Spinal cord (tissue), 10 donors: ENCODE data around the gene MTERF2. TPM values are rescaled to one million over a fixed set of nuclear protein-coding genes. Genes with fewer than 3 reads are reported as not detected.

ENCODE experiments used
- DNase-seq, 6 donors: peaks; one replicate each; pipeline versions ENCODE4 v3.0.0 to v3.0.0-alpha.2; 2013 to 2015; ENCODE audit warnings: low spot score in 6 of 6, low read depth in 4 of 6
- H3K27ac ChIP-seq: one replicate; pipeline ENCODE4 v1.5.1; 2013; ENCODE audit warnings: low read depth, low read length, control low read depth
- H3K27me3 ChIP-seq: one replicate; pipeline ENCODE4 v1.6.1; 2013; ENCODE audit warnings: low read length; ENCODE audit not compliant: control insufficient read depth, insufficient read depth
- H3K36me3 ChIP-seq: one replicate; pipeline ENCODE4 v1.6.1; 2013; ENCODE audit warnings: low read length; ENCODE audit not compliant: control insufficient read depth, insufficient read depth
- H3K4me1 ChIP-seq: one replicate; pipeline ENCODE4 v1.6.1; 2013; ENCODE audit warnings: low read length; ENCODE audit not compliant: control insufficient read depth, insufficient read depth
- H3K4me3 ChIP-seq: one replicate; pipeline ENCODE4 v1.5.1; 2013; ENCODE audit warnings: low read depth, low read length, control low read depth
- H3K9me3 ChIP-seq: one replicate; pipeline ENCODE4 v1.6.1; 2013; ENCODE audit warnings: low read length; ENCODE audit not compliant: control insufficient read depth, insufficient read depth
- WGBS: methylation state at CpG from one replicate; pipeline ENCODE4 v1.1.5; 2013; ENCODE audit warnings: missing lambda C conversion rate; ENCODE audit not compliant: insufficient coverage; 5-methylcytosine and 5-hydroxymethylcytosine counted together
- polyA plus RNA-seq, 2 donors: library from polyadenylated mRNA; unstranded; fragments of 120-200 nt; gene quantifications; one replicate each; pipeline ENCODE4 v1.2.1, GENCODE V29; 2013; ENCODE audit not compliant: insufficient read length in 2 of 2
- total RNA-seq, 2 donors: library from RNA; depleted of rRNA in 1 of 2; stranded (reverse); fragments of 120-200 nt in 1 of 2; fragments of >200 nt in 1 of 2; gene quantifications; one replicate each; pipeline versions ENCODE4 v1.2.3 to v1.2.4, GENCODE V29; 2013 to 2014
- donor health status: healthy.

The MTERF2 gene
- total and polyA plus RNA-seq, 4 donors = 27.4 to 41.1 (median 35.4) TPM

DNA sequence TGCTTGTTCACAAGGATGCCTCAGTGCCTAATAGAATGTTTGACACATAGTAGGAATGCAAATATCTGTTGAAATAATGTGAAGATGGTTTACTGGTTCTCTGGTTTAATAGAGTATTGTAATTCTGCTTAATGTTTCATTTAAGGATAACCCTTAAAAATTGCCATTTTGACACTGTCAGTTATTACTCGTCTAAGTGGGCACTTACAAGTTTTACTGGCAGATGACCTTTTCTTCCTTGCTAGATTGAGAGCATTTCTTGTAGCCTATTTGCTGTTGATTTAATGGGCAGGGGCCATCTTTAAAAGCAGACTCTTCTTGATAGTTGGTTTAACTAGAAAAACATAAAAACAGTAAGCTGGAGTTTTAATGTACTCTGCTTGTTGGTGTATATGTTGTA, 29.4 kb downstream of the MTERF2 start:
- H3K9me3 ChIP-seq = peaks cover 2% of the 10 kb centered on the region
- no peaks in the 10 kb centered on the region for H3K27me3 ChIP-seq
- peak overlapping the region; percentile 84 for H3K4me3 ChIP-seq
- WGBS = no CpG with 5 or more reads among the region's 1 CpG
- H3K4me1 ChIP-seq = peaks cover 11% of the 10 kb centered on the region
- H3K27ac ChIP-seq = no peak overlapping the region
- H3K36me3 ChIP-seq = no peaks in the 10 kb centered on the region
- peak in 1 of 6 donors; percentile 3 for DNase-seq

DNA sequence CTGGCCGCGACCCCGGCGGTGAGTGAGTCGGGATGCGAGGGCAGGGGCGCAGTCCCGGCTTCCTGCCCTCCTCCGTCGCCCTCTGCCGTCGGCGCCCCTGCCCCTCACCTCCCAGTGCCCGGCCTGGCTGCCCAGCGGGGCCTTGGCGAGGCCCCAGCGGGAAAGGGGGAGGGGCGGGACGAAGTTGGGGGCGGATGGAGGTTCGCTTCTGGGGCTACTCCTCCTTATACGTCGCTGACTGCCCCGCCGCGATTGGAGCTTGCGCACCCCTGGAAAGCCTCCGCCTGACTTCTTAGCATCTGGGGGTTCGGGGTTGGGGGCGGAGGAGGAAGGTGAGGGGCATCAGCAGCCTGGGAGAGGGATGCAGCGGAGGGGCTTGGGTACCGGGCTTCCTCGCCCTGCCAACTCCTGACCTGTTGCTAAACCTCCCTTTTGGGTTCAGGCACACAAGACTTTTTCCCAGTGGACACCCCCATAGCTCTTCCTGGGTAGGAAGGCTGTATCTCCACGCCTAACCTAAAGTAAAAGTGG, 30.8 kb downstream of the MTERF2 start:
- Histone ChIP-seq H3K4me3 (peak overlapping the region; percentile 84), H3K9me3 (peaks cover 2% of the 10 kb centered on the region), H3K4me1 (peaks cover 11% of the 10 kb centered on the region), H3K27ac (peak overlapping the region; percentile 94), H3K36me3 (no peaks in the 10 kb centered on the region), H3K27me3 (no peaks in the 10 kb centered on the region)
- DNase-seq = peak in 2 of 6 donors; percentile 42 to 50
- 0% methylated on average over 18 of the region's 34 CpGs for WGBS

DNA sequence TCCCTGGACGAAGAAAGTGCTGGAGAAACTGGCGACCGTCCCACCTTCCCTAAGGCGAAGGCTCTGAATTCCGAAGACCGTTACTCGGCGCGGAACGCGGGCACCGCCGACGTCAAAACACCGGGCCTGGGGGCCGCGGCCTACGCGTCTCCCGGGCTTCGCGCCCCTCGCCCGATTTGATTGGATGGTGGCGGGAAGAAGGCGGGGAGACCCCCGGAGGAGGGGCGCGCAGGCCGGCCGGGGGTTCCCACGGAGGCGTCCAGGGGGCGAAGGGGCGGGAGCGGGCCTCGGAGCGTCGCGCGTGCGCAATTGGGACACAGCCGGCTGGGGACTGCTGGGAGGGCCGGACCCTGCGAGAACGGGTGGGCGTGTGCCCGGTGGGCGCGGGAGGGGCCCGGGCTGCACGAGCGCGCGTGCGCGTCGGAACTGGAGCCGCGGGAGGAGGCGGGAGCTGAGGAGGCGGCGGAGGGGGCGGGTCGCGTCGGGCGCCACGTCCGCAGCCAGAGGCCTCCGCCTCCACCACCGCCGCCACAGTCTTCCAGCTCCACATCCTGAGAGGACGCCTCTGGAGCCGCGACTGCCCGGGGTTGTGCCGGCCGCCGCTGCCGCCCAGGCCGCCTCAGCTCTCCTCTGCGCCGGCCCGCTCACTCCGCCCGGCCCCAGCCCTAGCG, 31.4 kb downstream of the MTERF2 start, which contains the start of gene TMEM263:
Gene TMEM263 (plus strand): TSS at position 531 of the 671 bp plus-strand sequence. CDS start 11,210 bp downstream, outside the sequence.
- peak within 1 kb of the TSS; percentile 84 for H3K4me3 ChIP-seq
- peak within 1 kb of the TSS; percentile 94 for H3K27ac ChIP-seq
- peaks cover 11% of the 10 kb centered on the region for H3K4me1 ChIP-seq
- WGBS = under 1% methylated on average over 88 of the region's 88 CpGs
- peak; percentile 85 to 99 (median 92) for DNase-seq
- no peaks in the 10 kb centered on the region for H3K36me3 ChIP-seq
- no peaks in the 10 kb centered on the region for H3K27me3 ChIP-seq
- H3K9me3 ChIP-seq = peaks cover 2% of the 10 kb centered on the region

DNA sequence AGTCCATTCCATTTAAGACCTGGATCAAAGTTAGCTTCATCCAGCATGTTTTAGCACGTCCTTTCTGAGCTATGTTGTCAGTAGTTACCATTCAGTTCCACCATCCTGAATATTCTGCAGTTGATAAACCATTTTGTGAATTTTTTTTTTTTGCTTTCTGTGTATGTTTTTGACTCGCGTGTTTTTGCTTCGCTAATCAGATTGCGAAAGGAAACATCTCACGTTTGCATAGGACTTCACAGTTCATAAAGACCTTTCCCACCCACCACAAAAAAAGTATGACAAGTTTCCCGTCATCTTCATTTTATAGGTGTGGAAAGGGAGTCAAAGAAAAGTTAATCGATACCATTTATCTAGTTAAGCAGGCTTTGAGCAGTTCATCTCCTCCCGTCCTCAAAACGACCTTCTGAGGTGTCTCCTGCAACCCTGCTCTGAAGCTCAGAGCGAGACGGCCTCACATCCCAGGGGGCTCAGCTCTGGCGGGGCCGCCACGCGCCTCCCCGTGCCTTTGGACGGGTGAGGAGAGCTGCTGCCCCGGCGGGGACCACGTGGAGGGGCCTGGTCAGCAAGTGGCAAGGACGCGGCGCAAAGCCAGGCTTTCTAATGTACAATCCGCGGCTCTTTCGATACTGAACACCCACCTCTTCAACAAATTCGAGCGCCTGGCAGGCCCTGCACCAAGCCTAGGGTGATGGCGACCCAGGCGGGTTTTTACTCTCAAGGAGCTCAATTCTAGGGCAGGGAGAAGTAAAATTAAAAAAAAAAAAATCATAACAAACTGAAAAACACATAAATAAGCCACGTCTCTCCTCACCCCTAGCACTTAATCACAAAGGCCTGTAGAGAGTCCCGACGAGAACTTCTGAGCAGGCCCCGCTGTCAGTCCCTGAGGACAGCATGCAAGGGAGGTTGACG, 32.2 kb downstream of the MTERF2 start:
- H3K27ac ChIP-seq = peak overlapping the region; percentile 86
- peak in 2 of 6 donors; percentile 26 to 41 for DNase-seq

DNA sequence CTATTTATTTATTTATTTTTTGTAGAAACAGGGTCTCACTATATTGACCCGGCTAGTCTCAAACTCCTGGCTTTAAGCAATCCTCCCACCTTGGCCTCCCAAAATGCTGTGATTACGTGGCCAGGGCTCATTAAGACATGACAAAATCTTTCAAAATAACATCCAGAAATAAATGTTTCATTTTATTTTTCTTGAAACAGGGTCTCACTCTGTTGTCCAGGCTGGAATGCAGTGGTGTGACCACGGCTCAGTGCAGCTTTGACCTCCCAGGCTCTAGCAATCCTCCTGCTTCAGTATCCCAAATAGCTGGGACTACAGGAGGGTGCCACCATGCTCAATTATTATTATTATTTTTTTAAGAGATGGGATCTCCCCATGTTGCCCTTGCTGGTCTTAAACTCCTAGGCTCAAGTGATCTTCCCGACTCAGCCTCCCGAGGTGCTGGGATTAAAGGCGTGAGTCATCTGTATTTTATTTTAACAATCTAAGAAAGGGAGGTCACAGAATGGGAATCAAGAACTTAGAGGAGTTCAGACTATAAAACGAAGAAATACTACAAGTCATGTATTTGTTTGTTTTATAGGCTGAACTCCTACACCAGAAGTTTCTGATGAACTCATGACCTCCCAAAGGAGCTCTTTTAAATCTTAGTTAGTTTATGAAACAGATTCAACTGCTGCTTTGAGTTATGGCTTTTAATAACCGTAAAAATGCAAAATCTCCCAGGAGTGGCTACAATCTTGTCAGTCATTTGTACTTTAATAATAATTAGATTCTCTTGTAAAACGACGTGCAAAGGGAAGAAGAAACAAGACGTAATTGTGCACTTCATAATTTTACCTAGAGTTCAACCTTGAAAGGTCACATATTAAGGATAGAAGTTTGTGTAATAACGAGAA, 33.3 kb downstream of the MTERF2 start:
- H3K4me3 ChIP-seq = no peak overlapping the region
- 100% methylated on average over 2 of the region's 12 CpGs for WGBS
- H3K27ac ChIP-seq = no peak overlapping the region

More for the DNA sequence above, 32.2 kb downstream of the MTERF2 start:
- 19% methylated on average over 24 of the region's 36 CpGs for WGBS
- Histone ChIP-seq H3K4me3 (peak overlapping the region; percentile 61), H3K9me3 (peaks cover 2% of the 10 kb centered on the region), H3K36me3 (no peaks in the 10 kb centered on the region), H3K4me1 (peaks cover 11% of the 10 kb centered on the region), H3K27me3 (no peaks in the 10 kb centered on the region)

DNA sequence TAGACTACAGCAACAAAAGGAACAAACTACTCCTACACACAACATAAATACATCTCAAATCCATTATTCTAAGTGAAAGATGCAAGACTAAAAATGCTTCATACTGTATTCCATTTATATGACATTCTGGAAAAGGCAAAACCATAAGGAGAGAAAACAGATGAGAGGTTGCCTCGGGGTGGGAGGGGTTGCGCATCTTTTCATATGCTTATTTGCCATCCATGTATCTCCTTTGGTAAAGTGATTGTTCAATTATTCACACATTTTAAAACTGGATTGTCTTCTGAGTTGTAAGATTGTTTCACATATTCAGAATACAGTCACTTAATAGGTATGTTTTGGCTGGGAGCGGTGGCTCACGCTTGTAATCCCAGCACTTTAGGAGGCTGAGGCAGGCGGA, 36.4 kb downstream of the MTERF2 start:
- no CpG with 5 or more reads among the region's 5 CpGs for WGBS

More for the DNA sequence above, 33.3 kb downstream of the MTERF2 start:
- Histone ChIP-seq H3K27me3 (no peaks in the 10 kb centered on the region), H3K36me3 (no peaks in the 10 kb centered on the region), H3K9me3 (peaks cover 2% of the 10 kb centered on the region), H3K4me1 (peaks cover 10% of the 10 kb centered on the region)
- peak in 1 of 6 donors; percentile 69 for DNase-seq

DNA sequence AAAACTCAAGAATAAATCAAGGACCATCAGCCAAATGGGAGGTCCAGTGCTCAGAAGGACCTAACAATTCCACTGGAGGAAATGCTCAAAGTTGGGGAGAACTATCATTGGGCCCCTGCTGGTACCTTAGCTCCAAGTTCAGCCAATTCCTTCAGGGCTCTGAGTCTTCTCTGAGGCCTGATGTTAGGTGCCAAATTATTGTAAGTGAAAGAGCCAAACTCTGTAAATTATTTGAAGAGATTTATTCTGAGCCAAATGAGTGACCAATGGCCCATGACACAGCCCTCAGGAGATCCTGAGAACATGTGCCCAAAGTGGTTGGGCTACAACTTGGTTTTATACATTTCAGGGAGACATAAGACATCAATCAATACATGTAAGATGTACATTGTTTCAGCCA, 39.5 kb downstream of the MTERF2 start:
- Histone ChIP-seq H3K4me1 (no peaks in the 10 kb centered on the region), H3K4me3 (no peak overlapping the region), H3K27ac (no peak overlapping the region), H3K9me3 (peaks cover 3% of the 10 kb centered on the region), H3K36me3 (no peaks in the 10 kb centered on the region), H3K27me3 (no peaks in the 10 kb centered on the region)
- no peak for DNase-seq

More for the DNA sequence above, 36.4 kb downstream of the MTERF2 start:
- DNase-seq = no peak
- Histone ChIP-seq H3K9me3 (peaks cover 2% of the 10 kb centered on the region), H3K27me3 (no peaks in the 10 kb centered on the region), H3K4me1 (peaks cover 9% of the 10 kb centered on the region), H3K27ac (no peak overlapping the region), H3K4me3 (no peak overlapping the region), H3K36me3 (no peaks in the 10 kb centered on the region)

DNA sequence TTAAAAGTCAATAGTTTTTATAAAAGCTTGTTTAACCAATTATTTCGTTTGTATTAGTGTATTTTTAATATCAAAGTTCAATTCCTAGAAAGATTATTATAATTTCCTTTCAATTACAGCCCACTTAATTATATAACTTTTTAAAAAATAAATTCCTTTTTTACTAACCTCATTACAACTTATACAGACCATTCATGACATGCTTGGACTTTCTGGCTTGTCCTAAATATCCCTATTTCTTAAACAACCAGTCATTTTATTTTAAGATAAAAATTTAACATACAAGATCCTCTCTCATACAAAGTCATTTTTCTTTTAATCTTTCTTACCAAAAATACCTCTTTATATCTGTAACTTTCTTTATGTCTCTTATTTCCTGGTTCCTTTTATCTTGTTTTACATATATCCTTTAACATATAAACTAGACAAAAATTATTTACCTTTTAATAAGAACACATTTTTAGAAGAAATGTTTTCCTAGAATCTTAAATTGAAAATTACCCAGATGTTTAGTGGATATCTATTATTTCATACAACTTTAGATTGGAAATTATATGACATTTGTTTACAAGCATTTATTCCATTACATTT, 41.6 kb downstream of the MTERF2 start:
- Histone ChIP-seq H3K27me3 (no peaks in the 10 kb centered on the region), H3K4me3 (no peak overlapping the region), H3K4me1 (no peaks in the 10 kb centered on the region), H3K36me3 (no peaks in the 10 kb centered on the region), H3K27ac (no peak overlapping the region), H3K9me3 (peaks cover 3% of the 10 kb centered on the region)
- DNase-seq = no peak
- WGBS = no CpG with 5 or more reads among the region's 1 CpG
